HG02943 (cell line): ENCODE measurements around the gene NELFCD.
"Not testable (repeated sequence)": the region's sequence is repeated elsewhere in the genome, so short reads cannot be mapped to it uniquely, and the experiment has no call there.

Experiments
- ATAC-seq: cut with Tn5 transposase; IDR thresholded peaks from one replicate; pipeline ENCODE4 v1.9.1; 2021; ENCODE audit warnings: mild to moderate bottlenecking, low read depth, moderate library complexity; ENCODE audit not compliant: unreplicated experiment

The NELFCD gene

DNA sequence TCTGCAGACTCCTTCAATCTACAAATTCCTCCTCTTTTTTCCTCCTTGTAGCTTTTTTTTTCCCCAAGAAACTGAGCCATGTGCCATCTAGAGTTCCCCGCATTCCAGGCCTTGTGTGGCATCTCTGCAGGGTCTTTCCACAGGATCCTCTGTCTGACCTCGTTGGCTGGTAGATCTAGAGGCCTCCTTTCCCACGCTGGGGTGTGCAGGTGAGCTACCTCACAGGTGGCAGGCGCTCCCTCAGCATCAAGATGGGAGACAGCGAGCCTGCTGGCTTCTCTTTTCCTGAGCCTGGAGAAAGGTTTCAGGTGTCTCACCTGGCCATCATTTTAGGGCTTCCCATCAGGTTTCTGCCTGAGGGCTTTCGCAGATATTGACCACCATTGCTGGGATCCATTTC, 9.6 kb upstream of the NELFCD start:
- no peak for ATAC-seq

DNA sequence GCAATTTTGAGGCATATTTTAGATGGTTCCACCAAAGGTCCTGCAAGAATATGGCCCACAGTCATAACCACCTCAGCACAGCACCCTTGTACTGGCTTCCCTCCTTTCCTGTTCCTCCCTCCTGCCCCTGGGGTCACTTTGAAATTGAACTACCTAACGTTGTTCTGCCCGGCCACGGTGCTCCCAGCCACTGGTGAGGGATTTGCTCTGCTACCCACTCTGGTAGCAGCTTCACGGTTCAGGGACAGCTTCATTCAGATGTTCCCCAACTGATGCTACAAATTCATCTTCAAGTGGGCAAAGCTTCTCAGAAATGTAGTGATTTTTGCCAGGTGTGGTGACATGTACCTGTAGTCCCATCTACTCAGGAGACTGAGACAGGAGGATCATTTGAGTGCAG, 7.9 kb upstream of the NELFCD start:
- ATAC-seq: no peak

DNA sequence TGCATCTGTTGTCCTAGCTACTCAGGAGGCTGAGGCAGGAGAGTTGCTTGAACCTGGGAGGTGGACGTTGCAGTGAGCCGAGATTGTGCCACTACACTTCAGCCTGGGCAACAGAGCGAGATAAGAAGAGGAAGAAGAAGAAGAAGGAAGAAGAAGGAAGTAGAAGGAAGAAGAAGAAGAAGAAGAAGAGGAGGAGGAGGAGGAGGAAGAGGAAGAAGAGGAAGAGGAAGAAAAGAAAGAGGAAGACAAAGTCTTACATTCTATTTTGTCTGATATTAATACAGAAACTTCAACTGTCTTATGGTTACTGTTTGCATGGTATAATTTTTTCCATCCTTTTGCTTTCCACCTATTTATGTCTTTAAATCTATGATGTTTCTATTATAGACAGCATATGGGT, 7.2 kb upstream of the NELFCD start:
- no peak for ATAC-seq

GRCh38 chr20:58975353-58975752, 5.7 kb upstream of the NELFCD start:
- ATAC-seq: no peak

- no peak for ATAC-seq
Measured at GRCh38 chr20:58976061-58976730, 4.9 kb upstream of the NELFCD start.

DNA sequence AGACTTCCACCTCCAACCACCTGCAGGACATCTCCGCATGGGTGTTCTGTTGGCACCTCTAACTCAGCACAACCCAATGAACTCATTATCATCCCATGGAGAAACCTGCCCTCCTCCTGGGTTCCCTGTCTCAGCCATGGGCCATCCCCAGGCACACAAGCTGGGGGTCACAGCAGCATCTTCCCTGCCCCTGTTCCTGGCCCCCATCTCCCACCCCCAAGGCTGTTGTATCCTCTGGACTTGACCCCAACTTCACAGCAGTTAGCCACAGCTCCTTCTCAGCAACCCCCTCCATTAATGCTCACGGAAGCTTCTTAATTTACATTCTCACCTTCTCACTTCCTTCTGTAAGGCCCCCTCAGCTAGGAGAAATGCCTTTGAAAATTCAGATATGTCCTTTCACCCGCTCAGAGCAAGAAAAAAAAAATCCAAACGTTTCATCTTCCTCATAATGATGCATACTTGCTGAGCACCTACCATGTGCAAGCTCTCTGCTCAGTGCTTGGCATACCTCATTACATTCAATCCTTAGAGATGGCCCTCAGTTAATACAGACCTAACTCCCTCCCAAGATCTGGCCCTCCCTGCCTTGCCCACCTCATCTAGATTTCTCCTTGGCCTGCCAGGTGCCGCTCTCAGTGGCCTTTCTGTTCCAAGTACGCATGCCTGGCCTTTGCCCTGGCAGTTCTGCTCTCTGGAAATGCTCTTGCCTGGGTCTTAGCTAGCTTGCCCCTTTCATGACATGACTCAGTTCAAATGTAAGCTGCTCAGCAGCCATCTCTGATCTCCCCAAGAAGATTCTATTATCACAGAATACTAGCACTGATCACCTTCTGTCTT, 2.5 kb upstream of the NELFCD start:
- ATAC-seq: no peak

GRCh38 chr20:58981628-58982364, 740 bp downstream of the NELFCD start:
- no peak for ATAC-seq

GRCh38 chr20:58982406-58983114, 1.5 kb downstream of the NELFCD start:
- ATAC-seq: no peak

- not testable (repeated sequence) for ATAC-seq
Measured at GRCh38 chr20:58983115-58983468, 2.0 kb downstream of the NELFCD start.

DNA sequence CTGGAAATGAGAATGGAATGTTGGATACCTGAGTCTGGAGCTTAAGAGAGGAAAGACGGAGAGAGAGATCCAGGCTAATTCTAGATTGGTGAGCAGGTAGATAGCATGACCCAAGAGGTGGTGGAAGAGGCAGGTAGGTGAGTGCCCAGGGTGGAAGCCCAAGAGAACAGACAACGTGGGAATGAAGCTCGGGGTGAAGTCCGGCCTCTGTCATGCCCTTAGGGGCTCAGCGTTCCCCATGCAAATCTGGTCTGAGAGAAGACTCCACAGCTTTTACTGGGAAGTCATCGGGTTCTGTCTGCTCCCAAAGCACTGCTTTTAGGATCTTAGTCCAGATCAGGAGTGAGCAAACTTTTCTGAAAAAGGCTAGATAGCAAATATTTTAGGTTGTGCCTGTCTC, 3.6 kb downstream of the NELFCD start:
- ATAC-seq: no peak

DNA sequence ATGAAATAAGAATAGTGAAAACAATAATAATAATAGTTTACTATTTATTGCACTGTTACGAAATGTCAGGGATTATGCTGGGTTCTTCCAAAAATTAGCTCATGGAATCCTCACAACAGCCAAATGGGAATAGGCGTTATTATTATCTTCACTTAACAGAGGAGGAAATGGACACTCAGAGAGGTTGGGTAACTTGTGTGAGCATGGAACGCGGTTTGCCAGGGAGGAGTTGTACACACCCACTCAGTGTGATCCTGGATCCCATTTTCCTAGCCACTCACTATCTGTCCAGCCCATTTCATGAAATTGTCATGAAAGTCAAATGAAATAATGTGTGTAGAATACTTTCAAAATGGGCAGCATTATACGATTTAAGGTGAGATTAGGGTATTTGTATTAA, 4.6 kb downstream of the NELFCD start:
- ATAC-seq: no peak

- no peak for ATAC-seq
Measured at GRCh38 chr20:58986286-58986967, 5.4 kb downstream of the NELFCD start.

DNA sequence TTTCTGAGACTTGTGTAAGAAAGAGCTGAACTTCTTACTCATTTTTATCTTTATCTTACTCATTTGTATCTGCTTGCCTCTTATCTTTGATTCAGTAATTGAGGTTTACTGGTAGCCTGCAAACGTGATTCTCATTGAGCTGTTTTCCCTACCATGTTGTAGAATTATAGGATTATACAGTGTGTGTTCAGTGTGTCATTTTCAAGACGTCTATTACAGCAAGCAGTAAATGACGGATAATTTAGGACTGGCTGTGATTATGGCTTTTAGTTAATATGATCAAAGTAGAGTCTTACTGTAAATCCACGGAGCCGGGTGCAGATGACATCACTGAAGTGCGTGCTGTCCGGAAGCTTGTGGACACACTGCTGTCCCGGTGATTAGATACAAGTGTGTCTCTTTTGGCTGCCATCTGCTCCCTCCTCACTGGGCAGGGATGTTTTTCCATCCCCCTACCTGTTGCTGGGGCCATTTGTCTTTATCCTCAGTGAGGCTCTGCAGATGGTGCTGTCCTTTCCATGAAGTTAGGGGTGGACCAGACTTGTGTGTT, 6.0 kb downstream of the NELFCD start:
- ATAC-seq: no peak

DNA sequence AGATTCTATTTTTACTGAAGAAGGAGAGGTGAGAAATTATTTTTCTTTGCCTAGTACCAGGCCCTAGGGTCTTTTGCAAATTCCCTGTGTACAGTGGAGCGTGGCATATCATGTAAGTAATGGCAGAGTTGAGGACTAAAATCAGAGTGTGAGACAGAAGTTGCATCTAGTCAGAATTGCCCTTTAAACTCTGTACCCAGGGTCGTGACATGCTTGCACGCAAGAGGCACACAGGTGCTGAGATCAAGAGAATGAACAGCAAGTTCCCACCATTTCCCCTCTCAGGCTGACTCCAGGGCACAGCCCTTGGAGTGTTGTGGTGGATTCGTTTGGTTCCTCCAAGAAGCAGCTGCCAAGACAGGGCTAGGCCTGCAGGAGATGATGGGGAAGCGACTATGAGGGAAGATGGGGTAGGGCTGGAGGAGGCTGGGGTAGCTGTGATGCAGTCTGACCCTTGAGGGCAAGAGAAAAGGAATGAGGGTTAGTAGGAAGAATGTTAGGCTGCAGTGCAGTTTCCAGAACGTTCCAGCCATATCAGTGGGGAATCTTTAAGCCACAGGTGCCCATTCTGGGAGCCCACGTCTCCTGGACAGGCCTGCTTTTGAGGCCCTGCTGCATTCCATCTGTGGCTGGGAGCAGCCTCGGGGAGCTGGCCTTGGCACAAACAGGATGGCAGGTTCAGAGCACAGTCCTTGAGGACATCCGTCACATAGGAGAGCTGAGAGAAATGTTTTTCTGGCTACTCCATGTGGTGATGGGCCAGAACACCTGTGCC, 6.9 kb downstream of the NELFCD start:
- ATAC-seq: no peak

DNA sequence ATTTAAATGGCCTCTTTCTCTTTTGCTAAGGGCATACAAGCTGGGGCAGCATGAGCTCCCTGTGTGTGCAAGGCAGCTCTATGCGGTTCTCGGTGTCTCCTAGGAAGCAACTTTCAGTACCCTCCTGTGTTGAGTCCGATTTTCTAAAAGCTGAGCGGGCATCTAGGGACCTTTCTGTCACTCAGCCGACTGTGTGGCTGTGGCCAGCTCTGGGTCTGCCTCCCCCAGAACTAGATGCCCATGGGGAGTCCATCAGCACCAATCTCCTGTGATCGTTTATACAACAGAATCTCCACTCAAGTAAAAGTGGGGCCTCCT, 7.5 kb downstream of the NELFCD start:
- ATAC-seq: no peak

- no peak for ATAC-seq
Measured at GRCh38 chr20:58989196-58989595, 8.1 kb downstream of the NELFCD start.

DNA sequence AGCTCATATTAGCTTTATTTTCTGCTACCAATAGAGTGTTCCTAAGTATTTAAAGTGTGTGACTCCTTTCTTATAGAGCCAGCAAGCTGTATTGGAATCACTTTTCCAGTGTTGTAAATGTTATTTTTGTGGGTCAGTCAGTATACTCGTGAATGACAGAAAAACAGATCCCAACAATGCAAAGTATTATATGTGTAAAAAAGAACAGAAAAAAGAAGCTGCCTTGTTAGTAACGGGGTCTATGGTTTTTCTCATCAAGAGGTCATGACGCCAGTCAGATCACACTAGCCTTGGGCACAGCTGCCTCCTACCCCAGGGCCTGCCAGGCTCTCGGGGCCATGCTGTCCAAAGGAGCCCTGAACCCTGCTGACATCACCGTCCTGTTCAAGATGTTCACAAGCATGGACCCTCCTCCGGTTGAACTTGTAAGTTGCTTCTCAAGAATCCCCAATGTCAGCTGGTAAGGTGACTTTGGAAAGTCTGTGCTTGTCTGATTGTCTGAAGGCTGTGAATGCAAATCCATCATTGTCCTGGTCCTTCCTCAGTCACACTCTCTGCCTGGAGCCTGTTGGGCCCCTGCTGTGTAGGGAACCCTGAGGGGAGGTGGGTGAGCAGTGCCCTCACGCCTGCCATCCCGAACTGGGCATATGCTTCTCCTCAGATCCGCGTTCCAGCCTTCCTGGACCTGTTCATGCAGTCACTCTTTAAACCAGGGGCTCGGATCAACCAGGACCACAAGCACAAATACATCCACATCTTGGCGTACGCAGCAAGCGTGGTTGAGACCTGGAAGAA, 9.8 kb downstream of the NELFCD start:
- no peak for ATAC-seq

GRCh38 chr20:58991715-58992114, 10.7 kb downstream of the NELFCD start:
- ATAC-seq: no peak

GRCh38 chr20:58992911-58993310, 11.9 kb downstream of the NELFCD start:
- ATAC-seq: no peak
